Spleen (tissue), 11 donors: ENCODE results near the gene KIAA0319L. TPM values are rescaled to one million over a fixed set of nuclear protein-coding genes. Genes with fewer than 3 reads are reported as not detected.

ENCODE experiments used
- DNase-seq: peaks from one replicate; pipeline ENCODE4 v3.0.0-alpha.2; 2020
- H3K27ac ChIP-seq, 8 donors: fragments of 200-600 bp; sonication (generic) in 7 of 8; 1 replicate in 4 of 8; 2 replicates in 4 of 8; pipeline versions ENCODE4 v1.5.0 to v1.8.0; 2016 to 2021; ENCODE audit warnings: inconsistent platforms in 4 of 8, mild to moderate bottlenecking in 4 of 8, moderate library complexity in 1 of 8
- H3K27me3 ChIP-seq, 7 donors: fragments of 200-600 bp; sonication (generic) in 6 of 7; replicated peaks in 1 of 7; 1 replicate in 4 of 7; 2 replicates in 3 of 7; pipeline versions ENCODE4 v1.5.0 to v1.8.0; 2016 to 2021; ENCODE audit warnings: inconsistent platforms in 3 of 7, mild to moderate bottlenecking in 1 of 7
- H3K36me3 ChIP-seq, 6 donors: fragments of 200-600 bp; sonication (generic) in 5 of 6; 1 replicate in 4 of 6; 2 replicates in 2 of 6; pipeline versions ENCODE4 v1.5.0 to v1.8.0; 2016 to 2021; ENCODE audit warnings: inconsistent platforms in 2 of 6
- H3K4me1 ChIP-seq, 6 donors: fragments of 200-600 bp; sonication (generic) in 5 of 6; 1 replicate in 3 of 6; 2 replicates in 3 of 6; pipeline versions ENCODE4 v1.5.0 to v1.8.0; 2016 to 2021; ENCODE audit warnings: inconsistent platforms in 3 of 6
- H3K4me3 ChIP-seq, 8 donors: fragments of 200-600 bp; sonication (generic) in 7 of 8; 1 replicate in 4 of 8; 2 replicates in 4 of 8; pipeline versions ENCODE4 v1.5.0 to v1.8.0; 2016 to 2021; ENCODE audit warnings: inconsistent platforms in 4 of 8, mild to moderate bottlenecking in 4 of 8, moderate library complexity in 2 of 8
- H3K9me3 ChIP-seq, 8 donors: fragments of 200-600 bp; sonication (generic) in 7 of 8; 1 replicate in 4 of 8; 2 replicates in 4 of 8; pipeline versions ENCODE4 v1.5.0 to v1.8.0; 2016 to 2021; ENCODE audit warnings: inconsistent platforms in 4 of 8
- CTCF ChIP-seq, 11 experiments: fragments of 200-600 bp in 7 of 11; fragments of 450-650 bp in 4 of 11; sonication (generic) in 4 of 11; IDR thresholded peaks in 8 of 11; conservative IDR thresholded peaks in 3 of 11; 1 replicate in 7 of 11; 2 replicates in 4 of 11; pipeline versions ENCODE4 v1.4.0 to v1.8.0; 2016 to 2021; ENCODE audit warnings: antibody characterized with exemption in 11 of 11, inconsistent platforms in 4 of 11, mild to moderate bottlenecking in 1 of 11
- POLR2A ChIP-seq, 3 donors: fragments of 450-650 bp; IDR thresholded peaks; one replicate each; pipeline ENCODE4 v1.5.1; 2017; ENCODE audit warnings: antibody characterized with exemption in 3 of 3, mild to moderate bottlenecking in 1 of 3
- POLR2AphosphoS5 ChIP-seq, 3 donors: sonication (generic); formaldehyde crosslinking; IDR thresholded peaks; one replicate each; pipeline ENCODE4 v1.5.1; 2017; ENCODE audit warnings: antibody characterized with exemption in 3 of 3
- WGBS, 5 donors: extraction: QIAGEN DNeasy Blood & Tissue Kit in 3 of 5; methylation state at CpG; one replicate each; pipeline versions ENCODE4 v1.1.5 to v1.1.7; 2013 to 2018; 5-methylcytosine and 5-hydroxymethylcytosine counted together
- intact Hi-C: fragments of 100-400 bp; cut with DNase I; formaldehyde crosslinking; loops from one replicate; pipeline ENCODE4 v1.15.0; 2023; ENCODE audit warnings: low total_unique reads
- polyA plus RNA-seq, 3 donors: library from polyadenylated mRNA; stranded (reverse); fragments of 200-250 nt; gene quantifications; one replicate each; pipeline ENCODE4 v1.2.1, GENCODE V29; 2013
- total RNA-seq, 7 donors: library from RNA; depleted of rRNA in 3 of 7; stranded (reverse); fragments of >200 nt in 3 of 7; fragmentation: NEBNext Ultra II Directional in 4 of 7; extraction: Animal tissue kit (Norgen Biotek cat#: 25700) in 4 of 7; gene quantifications; one replicate each; pipeline versions ENCODE4 v1.1.0 to v1.2.1, GENCODE V29; 2016 to 2021
- donor health status: healthy with polysubstance abuse.
- donor health status: DM: no; HTN: no; CAD: no; lungs with moderate emphysema.
- donor health status: DM: no; HTN: no; CAD: no.
- donor health status: Bipolar disorder and iron deficiency.
- donor health status: healthy.
- donor health status: DM: no; HTN: no; CAD: no.
- donor health status: DM: yes; HTN: yes; CAD: no.

Gene KIAA0319L
- total and polyA plus RNA-seq, 10 donors = 10.5 to 103 (median 66.9) TPM

GRCh38 chr1:35573198-35574124 is 16.3 kb upstream of the KIAA0319L start, which contains the start of gene TFAP2E:
Gene TFAP2E, plus strand, starts transcription at chr1:35573314. Its CDS starts 264 bp downstream, at chr1:35573578.
- Histone ChIP-seq H3K27ac (no peak within 1 kb of the TSS), H3K36me3 (no peaks in the 10 kb centered on the region), H3K9me3 (no peaks in the 10 kb centered on the region), H3K4me1 (peaks cover 5 to 66% (median 40%) of the 10 kb centered on the region in 6 donors), H3K4me3 (peak within 1 kb of the TSS; percentile 20 to 68 (median 36)), H3K27me3 (peaks cover 0 to 50% (median 36%) of the 10 kb centered on the region in 7 donors)
- peak; percentile 76 for DNase-seq
- WGBS, 5 donors = 23 to 43% (median 34%) methylated on average over 48 to 95 of the region's 95 CpGs
- no peak for TF ChIP-seq POLR2A (IDR thresholded peaks at IDR 0.05)
- TF ChIP-seq POLR2AphosphoS5 (IDR thresholded peaks at IDR 0.05) = peak in 2 of 3 donors; percentile 49 to 53
- intact Hi-C loops = loop anchor here (5.0 kb wide), 1 partner anchor 144 kb away; the partner anchor contains the start of gene C1orf216

GRCh38 chr1:35572296-35572695 is 15.1 kb upstream of the KIAA0319L start:
- no peak for TF ChIP-seq CTCF (IDR thresholded peaks at IDR 0.05 in 8 of 11, conservative IDR thresholded peaks at IDR 0.05 in 3 of 11)
- 78 to 89% (median 88%) methylated on average over 2 of the region's 2 CpGs for WGBS, 5 donors
- peaks cover 3 to 54% (median 28%) of the 10 kb centered on the region in 6 donors for H3K4me1 ChIP-seq
- intact Hi-C loops = loop anchor here (5.0 kb wide), 1 partner anchor 145 kb away; the partner anchor contains the start of gene C1orf216
- no peak for DNase-seq
- no peak overlapping the region for H3K4me3 ChIP-seq
- H3K36me3 ChIP-seq = peaks cover 0 to 2% (median 0%) of the 10 kb centered on the region in 6 donors
- peaks cover 0 to 50% (median 35%) of the 10 kb centered on the region in 7 donors for H3K27me3 ChIP-seq
- no peaks in the 10 kb centered on the region for H3K9me3 ChIP-seq
- H3K27ac ChIP-seq = no peak overlapping the region

- intact Hi-C loops = loop anchor here (5.0 kb wide), 1 partner anchor 146 kb away; the partner anchor contains the start of gene C1orf216
- H3K9me3 ChIP-seq = no peaks in the 10 kb centered on the region
Measured at GRCh38 chr1:35571263-35571662, 14.1 kb upstream of the KIAA0319L start.

GRCh38 chr1:35570589-35571137 is 13.5 kb upstream of the KIAA0319L start:
- Histone ChIP-seq H3K4me3 (no peak overlapping the region), H3K9me3 (no peaks in the 10 kb centered on the region), H3K36me3 (peaks cover 0 to 17% (median 3%) of the 10 kb centered on the region in 6 donors), H3K27ac (no peak overlapping the region), H3K4me1 (peaks cover 3 to 38% (median 12%) of the 10 kb centered on the region in 6 donors), H3K27me3 (peaks cover 0 to 38% (median 26%) of the 10 kb centered on the region in 7 donors)
- intact Hi-C loops = loop anchor here (5.0 kb wide), 1 partner anchor 147 kb away; the partner anchor contains the start of gene C1orf216
- TF ChIP-seq POLR2AphosphoS5 (IDR thresholded peaks at IDR 0.05) (no peak), CTCF (IDR thresholded peaks at IDR 0.05 in 8 of 11, conservative IDR thresholded peaks at IDR 0.05 in 3 of 11) (no peak), POLR2A (IDR thresholded peaks at IDR 0.05) (no peak)
- WGBS, 5 donors = 86 to 92% (median 88%) methylated on average over 10 of the region's 10 CpGs
- DNase-seq = peak; percentile 35

More at GRCh38 chr1:35571263-35571662, 14.1 kb upstream of the KIAA0319L start:
- TF ChIP-seq POLR2AphosphoS5 (IDR thresholded peaks at IDR 0.05) = no peak
- TF ChIP-seq POLR2A (IDR thresholded peaks at IDR 0.05) = no peak
- H3K4me3 ChIP-seq = no peak overlapping the region
- H3K27me3 ChIP-seq = peaks cover 0 to 40% (median 26%) of the 10 kb centered on the region in 7 donors
- 83 to 92% (median 87%) methylated on average over 8 of the region's 8 CpGs for WGBS, 5 donors
- peak; percentile 41 for DNase-seq
- H3K27ac ChIP-seq = no peak overlapping the region
- peaks cover 0 to 11% (median 1%) of the 10 kb centered on the region in 6 donors for H3K36me3 ChIP-seq
- H3K4me1 ChIP-seq = peaks cover 3 to 44% (median 18%) of the 10 kb centered on the region in 6 donors
